ENCODE data around the gene BTF3L4.

Gene BTF3L4

GRCh38 chr1:52127181-52128180, 71.4 kb downstream of the BTF3L4 start:
- DNase-seq, result peak; percentile 27

GRCh38 chr1:52139817-52140540, 83.9 kb downstream of the BTF3L4 start:
- DNase-seq, result no peak

Measured in NCI-H1417 treated with DMSO at 0.1 percent for 48 hours (cell line).